ENCODE measurements around the gene AGBL3.

DNA sequence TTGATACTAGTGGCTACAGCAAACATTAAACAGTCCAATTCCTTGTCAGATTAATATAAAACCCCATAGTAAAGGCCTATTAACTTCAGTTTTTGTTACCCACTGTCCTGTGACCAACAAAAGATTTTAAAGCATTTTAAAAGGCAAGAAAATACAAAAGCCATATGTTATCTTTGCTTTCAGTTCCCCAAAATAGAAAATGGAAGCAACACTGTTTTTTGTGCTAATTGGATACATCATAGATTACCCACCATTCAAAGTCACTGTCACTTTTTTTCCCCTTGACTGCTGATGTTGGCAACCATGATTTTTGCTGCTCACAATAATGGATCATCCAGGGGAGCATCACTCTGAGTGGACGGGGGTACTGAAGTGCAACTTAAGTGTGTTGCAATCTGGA is 109.1 kb downstream of the AGBL3 start:
- TF ChIP-seq POLR2A (IDR thresholded peaks at IDR 0.05; ENCODE audit: extremely low read depth, insufficient read length) (no peak), CTCF (IDR thresholded peaks at IDR 0.05; ENCODE audit: low read depth, low read length) (no peak)
- TF ChIP-seq, protein P1, sequence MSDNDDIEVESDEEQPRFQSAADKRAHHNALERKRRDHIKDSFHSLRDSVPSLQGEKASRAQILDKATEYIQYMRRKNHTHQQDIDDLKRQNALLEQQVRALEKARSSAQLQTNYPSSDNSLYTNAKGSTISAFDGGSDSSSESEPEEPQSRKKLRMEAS (IDR thresholded peaks at IDR 0.05; ENCODE audit: low read depth, low read length), result no peak

All from NB4 (cell line).